NCI-H146 treated with DMSO at 0.1 percent for 48 hours (cell line): ENCODE results near the gene DYDC2.
"Not testable (repeated sequence)": the region's sequence is repeated elsewhere in the genome, so short reads cannot be mapped to it uniquely, and the experiment has no call there.

Experiments
- DNase-seq: peaks from one replicate; lab custom pipeline; 2025; ENCODE audit not compliant: unreplicated experiment; lab: John Stamatoyannopoulos, UW

Gene DYDC2, protein sequence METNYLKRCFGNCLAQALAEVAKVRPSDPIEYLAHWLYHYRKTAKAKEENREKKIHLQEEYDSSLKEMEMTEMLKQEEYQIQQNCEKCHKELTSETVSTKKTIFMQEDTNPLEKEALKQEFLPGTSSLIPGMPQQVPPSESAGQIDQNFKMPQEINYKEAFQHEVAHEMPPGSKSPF

DNA sequence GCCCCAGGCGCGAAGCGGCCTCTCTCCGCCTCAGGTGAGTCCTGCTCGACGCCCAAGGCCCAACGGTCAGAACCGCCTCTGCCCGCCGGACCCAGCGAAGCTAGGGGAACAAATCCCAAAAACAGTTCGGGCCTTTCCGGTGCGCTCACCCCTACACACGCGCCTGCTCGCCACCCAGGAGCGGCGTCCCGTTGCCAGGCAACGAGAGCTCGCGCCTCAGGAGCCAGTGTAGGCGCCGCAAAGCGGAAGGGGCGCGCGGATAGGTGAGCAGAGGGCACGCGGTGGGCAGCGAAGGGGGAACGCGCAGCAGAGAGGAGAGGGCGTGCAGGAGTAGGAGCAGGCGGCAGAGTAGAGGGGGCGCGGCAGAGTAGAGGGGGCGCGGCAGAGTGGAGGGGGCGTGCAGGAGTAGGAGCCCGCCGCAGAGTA lies at the start of gene DYDC2, which contains the start of gene DYDC1:
DYDC2 (plus strand) TSS at position 219 of the 426 bp plus-strand sequence. CDS start 5,663 bp downstream, outside the sequence.
DYDC1 (minus strand) TSS at position 193 of the 426 bp plus-strand sequence. CDS start 4,154 bp downstream, outside the sequence.
- peak; percentile 67 for DNase-seq

DNA sequence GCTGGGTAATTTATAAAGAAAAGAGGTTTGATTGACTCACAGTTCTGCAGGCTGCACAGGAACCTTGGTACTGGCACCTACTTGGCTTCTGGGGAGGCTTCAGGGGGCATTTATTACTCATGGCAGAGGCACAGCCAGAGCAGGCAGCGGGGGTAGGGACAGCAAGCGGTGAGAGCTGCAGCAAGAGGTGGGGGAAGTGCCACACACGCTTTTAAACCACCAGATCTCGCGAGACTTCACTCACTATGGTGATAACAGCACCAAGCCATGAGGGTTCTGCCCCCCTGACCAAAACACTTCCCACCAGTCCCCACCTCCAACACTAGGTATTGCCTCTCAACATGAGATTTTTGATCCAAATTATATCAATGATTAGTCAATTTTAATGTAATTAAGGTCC lies 43.1 kb upstream of the DYDC2 start:
- no peak for DNase-seq

DNA sequence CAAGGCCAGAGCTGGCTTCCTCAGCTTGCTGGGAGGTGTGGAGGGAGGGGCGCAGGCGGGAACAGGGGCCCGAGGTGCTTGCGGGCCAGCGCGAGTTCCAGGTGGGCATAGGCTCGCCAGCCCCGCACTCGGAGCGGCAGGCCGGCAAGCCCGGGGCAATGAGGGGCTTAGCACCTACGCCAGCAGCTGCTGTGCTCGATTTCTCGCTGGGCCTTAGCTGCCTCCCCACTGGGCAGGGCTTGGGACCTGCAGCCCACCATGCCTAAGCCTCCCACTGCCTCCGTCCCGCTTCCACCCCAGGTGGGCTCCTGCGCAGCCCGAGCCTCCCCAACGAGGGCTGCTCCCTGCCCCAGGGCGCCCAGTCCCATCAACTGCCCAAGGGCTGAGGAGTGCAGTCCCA lies 41.2 kb upstream of the DYDC2 start:
- DNase-seq: no peak

DNA sequence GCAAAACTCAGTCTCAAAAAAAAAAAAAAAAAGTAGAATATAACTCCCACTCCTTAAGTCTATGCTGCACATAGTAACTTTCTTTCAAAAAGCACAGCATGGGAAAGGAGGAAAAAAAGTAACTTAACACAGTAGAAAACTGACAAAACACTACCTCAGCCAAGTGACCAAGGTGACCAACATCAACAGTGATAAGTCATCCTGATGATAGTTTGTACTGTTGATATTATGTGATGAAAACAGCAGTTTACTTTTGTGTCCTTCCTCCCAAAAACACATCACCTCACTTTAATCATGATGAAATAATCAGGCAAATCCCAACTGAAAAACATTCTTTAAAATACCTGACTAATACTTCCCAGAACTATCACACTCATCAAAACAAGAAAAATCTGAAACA lies 37.8 kb upstream of the DYDC2 start:
- no peak for DNase-seq

DNA sequence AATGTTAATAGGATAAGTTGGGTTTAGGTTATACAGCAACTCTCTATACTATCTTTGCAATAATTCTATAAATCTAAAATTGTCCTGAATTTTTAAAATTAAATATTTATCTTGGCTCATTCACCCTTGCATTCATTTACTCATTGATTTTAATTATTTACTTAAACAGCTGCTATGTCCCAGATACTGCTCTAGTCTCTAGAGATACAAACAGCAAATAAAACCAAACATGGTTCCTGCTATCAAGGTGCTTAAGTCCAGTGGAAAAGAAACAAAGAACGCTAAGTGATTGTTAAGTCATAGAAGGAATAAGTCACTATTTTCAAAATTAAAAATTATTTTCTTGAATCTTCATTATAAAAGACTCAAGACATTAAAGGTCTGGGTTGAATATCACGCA lies 37.3 kb upstream of the DYDC2 start:
- no peak for DNase-seq

DNA sequence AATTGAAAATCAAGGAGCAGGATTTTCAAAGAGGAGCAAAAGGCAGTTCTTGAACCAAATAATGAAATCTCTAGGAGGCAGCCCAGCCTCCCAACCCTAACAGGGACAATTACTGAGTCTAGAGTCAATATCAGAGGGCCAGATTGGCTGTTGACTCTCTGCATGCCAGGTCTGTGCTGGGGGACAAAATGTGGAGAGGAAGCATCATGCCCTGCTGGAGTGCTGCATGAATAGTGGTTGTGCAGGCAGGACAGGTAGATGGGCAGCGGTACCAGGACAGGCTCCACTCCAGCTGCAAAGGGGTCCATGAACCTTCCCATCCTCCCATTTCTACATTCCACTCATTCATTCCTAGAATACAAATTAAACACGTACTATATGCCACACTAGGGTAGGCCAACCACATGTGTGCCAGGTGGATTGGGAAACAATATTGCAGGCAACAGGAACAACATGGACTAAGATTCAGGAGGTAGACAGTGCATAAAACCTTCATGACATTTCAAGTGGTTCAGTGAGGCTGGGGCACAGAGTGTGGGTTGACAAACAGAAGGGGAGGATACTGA lies 36.8 kb upstream of the DYDC2 start:
- no peak for DNase-seq

DNA sequence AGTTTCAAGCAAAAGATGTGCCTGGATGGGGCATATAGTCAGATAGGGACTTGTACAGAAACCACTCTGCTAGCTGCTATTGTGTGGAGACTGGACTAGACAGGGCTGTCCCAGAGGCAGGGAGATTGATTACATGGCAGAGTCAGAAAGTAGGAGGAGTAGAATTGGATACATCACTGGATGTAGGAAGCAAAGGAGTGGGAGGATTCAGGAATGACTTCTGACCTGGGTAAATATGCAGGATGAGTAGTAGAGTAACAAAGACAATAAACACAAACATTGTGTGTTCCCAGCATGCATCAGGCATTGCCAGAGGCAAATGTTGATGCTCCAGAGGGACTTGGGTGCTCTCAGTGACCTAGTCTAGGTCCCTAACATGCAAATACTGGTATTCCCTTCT lies 36.2 kb upstream of the DYDC2 start:
- no peak for DNase-seq

DNA sequence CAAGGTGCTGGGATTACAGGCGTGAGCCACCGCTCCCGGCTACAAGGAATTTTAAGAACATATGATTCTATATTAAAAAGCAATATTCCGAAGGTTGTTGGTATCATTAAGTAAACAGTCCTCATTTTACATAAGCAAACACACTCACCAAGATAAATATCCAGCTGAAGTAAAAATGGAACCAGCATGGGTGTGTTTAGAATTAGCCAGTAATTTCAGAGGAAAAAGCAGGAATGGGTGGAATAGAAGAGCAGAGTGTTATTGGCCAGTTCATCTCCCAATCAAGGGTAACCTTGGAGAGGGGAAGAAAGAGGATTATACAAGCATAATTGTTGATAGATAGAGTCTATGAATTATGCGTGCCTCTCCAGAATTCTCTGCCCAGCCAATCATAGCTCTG lies 35.4 kb upstream of the DYDC2 start:
- no peak for DNase-seq

DNA sequence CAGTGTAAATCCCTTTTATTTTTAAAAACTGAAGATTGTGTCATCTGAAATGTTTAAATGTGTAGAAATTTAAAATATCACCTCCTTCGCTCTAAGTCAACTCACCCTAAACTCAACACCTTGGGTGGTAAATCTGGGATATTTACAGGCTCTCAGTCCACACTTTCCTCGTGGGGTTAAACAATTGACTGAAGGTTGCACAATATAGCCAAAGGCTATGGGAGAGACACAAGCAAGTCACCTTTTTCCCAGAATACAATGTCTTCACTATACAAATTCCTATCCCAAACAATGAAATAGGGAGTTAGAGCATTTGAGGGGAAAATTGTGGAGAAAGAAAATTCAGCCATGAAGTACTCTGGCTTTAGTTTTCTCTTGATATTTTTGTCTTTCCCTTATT lies 34.4 kb upstream of the DYDC2 start:
- DNase-seq: no peak

DNA sequence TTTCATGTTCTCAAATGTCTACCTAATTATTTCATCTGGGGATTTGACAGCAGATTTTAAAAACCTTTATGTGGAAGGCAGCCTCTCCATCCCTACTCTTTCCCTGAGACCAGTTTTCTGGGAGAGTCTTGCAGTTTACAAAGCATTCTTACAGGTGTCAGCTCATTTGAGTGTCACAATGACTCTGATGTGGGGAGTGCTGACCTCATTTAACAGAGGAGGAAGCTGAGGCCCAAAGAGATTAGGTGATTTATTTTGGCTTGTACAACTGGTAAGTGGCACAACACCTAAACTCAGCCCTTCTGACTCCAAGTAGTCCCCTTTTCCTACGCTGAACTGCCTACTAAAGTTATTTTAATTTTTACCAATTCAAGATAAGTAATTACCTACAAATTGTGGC lies 33.9 kb upstream of the DYDC2 start:
- DNase-seq: no peak

DNA sequence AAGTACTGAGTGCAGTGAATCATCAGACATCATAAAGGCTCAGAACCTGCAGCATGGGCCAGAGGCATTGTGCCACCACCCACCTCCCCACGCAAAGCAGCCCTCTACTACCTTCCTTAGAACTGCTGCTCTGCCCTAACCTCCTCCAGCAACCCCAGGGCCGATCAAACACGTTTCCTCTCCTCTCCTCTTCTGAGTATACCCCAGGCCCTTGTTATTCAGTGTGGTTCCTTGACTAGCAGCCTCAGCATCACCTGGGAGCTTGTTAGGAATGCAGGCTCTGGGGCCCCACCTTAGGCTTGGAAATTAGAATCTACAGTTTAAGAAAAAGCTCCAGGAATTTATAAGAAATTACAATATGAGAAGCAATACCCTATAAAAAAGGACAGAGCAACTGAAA lies 33.3 kb upstream of the DYDC2 start:
- DNase-seq: no peak

DNA sequence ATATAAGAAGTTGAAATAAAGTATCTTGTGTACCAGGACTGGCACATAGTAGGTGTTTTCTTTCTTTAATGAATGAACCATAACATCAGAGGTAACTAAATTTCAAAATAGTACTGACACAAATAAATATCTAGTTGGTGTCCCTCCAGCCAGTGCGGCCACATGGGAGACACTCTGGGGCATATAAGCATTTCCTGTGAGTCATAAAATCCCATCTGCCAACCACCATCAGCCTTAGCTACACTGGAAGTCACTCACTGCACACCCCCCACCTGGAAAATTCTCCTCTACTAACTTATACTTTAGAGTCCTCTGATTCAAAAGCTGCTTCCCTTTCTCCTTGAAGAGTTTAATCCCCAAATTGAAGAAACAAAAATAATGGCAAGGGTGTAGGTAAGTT lies 32.5 kb upstream of the DYDC2 start:
- no peak for DNase-seq

DNA sequence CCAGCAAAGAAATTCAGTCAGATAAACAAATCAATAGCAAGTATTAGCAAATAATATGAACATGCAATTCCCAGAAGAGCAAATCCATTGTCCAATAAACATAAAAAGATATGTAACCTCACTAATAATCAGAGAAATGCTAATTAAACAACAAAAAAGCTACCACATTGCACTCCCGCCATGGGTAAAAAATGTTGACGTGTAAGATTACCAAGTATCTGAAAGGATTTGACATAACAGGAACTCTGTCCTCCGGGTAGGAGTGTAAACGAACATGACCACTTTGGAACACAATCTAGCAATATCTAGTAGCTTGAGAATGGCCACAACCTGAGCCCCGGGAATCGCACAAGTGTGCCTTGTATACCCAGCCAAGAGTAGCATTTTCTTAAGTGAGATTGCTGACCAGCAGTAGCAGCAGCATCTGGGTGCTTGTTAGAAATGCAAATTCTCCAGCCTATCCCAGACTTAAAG lies 31.7 kb upstream of the DYDC2 start:
- DNase-seq: no peak

DNA sequence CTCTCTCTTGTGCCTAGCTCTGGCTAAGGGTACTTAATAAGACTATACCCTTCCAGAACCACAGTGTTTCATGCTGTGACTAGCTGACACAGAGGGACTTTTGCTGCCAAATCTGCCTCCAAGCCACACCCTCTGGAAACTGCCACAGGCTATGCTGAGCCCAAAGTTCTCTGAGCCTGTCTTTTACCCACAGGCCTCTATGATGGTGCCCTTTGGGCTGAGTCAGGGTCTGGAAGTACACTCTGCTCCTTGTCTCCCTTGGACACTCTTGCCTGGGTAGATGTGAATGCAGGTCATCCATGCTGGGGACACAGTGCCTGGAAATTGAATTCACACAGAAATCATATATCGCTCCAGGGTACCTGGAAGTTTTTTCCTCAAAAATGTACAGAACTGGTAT lies 22.6 kb upstream of the DYDC2 start:
- DNase-seq: no peak

DNA sequence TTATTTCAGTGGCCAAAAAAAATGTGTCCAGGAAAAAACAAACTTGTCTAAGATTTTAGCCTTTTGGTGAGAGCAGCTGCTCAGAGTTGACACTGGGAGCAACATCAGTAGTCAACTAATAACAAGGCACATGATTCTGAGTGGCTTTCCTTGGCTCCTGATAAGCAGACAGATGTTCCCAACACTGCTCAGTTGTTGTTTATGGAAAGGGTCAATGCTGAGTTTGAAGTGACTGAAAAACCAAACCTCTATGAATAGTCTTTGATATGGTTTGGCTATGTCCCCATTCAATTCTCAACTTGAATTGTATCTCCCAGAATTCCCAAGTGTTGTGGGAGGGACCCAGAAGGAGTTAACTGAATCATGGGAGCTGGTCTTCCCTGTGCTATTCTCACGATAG lies 12.3 kb upstream of the DYDC2 start:
- DNase-seq: no peak

DNA sequence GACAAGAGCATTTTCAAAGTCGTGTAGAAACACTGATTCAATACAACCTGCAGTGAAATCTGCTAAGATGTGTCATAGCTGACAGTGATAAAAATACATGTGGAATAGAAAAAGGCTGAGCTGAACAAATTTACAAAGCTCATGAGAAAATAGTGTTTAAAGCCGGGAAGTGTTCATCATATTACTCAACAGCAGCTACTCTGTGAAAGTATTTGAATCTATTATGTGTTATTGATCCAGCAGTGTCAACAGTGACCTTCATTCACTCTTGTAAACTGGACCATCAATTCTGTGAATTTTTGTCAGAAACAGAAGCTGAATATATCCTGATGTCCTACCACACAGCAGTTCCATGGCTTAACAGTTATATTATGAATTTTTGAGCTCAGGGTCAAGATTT lies 11.7 kb upstream of the DYDC2 start:
- no peak for DNase-seq

DNA sequence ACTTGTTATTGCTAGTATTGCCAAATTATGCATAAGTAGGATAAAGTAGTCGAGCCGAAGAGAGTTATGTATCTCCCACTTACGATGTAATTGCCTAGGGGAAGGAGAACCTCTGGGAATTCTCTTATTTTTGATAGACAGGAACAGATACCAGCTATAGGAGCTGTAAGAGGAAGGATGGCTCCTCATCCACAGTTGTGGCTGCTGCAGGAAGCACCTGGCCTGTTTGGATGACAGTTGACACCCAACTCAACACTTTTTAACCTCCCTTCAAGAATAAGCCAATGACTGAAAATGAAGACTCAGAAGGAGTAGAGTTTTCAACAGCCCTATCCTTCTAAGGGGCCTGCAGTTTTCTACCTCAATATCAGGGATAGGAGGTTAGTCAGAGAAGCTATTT lies 6.3 kb upstream of the DYDC2 start:
- DNase-seq: no peak

DNA sequence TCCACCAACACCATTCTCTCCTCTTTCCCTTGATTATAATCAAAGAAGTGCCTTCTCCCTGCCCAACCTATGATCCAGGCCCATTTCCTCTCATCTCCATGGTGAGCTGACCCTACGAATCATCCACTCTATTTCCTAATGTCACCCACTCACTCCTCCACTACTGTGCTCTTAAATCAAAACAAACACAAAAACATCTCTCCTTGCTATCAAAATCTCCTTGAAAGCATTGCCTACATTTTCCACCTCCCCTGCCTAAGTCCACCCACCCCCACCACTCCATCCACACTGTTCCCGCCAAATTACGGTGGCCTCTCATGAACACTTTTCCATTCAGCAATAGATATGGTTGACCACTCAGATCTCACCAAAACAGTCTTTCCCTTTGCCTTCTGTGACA lies 5.4 kb upstream of the DYDC2 start:
- DNase-seq: no peak

DNA sequence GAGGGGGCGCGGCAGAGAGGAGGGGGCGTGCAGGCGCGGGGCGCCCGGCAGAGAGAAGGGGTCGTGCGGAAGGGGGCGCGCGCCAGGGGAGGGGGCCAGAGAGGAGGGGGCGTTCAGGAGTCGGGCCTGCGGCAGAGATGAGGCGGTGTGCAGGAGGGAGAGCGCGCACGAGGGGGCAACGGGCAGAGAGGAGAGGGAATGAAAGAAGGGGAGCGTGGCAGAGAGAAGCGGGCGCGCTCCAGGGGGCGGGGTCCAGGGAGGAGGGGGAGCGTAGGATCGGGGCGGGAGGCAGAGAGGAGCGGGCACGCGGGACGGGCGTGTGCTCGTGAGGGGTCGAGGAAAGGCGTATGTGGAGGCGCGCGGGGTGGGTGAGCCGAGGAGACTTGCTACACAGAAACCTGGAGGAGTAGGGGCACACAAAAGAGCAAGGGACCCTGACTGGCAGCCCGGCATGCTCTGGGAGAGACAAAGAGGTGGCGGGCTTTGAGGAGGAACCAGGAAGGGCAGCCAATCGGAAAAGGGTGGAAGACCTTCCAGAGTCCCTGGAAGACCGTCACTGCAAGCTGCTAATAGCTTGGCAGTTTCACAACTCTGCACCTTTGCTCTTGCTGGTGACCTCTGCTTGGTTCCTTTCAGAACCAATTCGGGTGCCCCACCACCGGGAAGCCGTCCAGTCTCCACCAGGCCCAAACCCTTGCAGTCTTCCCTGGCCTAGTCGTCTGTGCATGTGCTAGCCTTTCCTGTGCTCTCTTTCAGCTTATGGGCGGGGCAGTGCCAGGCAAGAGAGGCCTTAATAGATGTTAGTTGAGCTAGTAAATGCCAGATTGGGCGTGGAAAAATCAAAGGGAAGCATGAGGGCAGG lies 639 bp downstream of the DYDC2 start:
- DNase-seq: peak; percentile 59

DNA sequence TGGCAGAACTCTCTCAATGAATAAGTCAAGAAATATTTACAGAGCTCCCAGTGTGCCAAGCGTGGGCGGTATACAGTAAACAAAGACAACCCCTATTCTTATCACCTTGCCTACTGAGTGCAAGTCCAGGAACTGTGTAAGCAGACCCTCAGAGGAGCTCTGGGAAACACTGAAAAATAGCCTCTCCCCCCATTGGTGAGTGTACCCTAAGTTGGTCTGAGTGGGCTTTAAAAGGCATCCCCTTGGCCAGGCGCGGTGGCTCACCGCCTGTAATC lies 1.2 kb downstream of the DYDC2 start:
- DNase-seq: no peak

DNA sequence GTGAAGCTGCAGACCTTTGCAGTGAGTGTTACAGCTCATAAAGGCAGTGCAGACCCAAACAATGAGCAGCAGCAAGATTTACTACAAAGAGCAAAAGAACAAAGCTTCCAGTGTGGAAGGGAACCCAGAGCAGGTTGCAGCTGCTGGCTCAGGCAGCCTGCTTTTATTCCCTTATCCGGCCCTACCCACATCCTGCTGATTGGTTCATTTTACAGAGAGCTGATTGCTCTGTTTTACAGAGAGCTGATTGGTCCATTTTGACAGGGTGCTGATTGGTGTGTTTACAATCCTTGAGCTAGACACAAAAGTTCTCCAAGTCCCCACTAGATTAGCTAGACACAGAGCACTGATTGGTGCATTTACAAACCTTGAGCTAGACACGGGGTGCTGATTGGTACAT lies 2.3 kb downstream of the DYDC2 start:
- DNase-seq: not testable (repeated sequence)

DNA sequence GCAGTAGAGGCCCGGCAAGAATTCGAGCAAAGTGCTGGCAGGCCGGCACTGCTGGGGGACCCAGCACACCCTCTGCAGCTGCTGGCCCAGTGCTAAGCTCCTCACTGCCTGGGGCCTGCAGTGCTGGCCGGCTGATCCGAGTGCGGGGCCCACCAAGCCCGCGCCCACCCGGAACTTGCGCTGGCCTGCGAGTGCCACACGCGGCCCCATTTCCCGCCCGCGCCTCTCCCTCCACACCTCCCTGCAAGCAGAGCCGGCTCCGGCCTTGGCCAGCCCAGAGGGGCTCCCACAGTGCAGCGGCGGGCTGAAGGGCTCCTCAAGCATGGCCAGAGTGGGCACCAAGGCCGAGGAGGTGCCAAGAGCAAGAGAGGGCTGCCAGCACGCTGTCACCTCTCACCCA lies 3.1 kb downstream of the DYDC2 start:
- no peak for DNase-seq
